ENCODE results near the gene UGT1A7.

- no peak for TF ChIP-seq POLR2A (IDR thresholded peaks at IDR 0.05)
- no peak for TF ChIP-seq CTCF (IDR thresholded peaks at IDR 0.05)
These were observed 23.1 kb upstream of the UGT1A7 start for GRCh38 chr2:233658610-233659009.

Data from esophagus squamous epithelium (tissue), 4 donors.